Tibial nerve (tissue), 3 donors: ENCODE data around the gene SYNPO2L.
A peak's percentile ranks its signal among the peaks of the same experiment; 100 is the strongest.

Source experiments
- POLR2A ChIP-seq, 2 donors: fragments of 450-650 bp; IDR thresholded peaks; one replicate each; pipeline ENCODE4 v1.6.1; 2017; ENCODE audit warnings: antibody characterized with exemption in 2 of 2, mild to moderate bottlenecking in 2 of 2, moderate library complexity in 2 of 2
- TF ChIP-seq, protein P1 (sequence below), 5 experiments: fragments of 200-600 bp in 3 of 5; fragments of 450-650 bp in 2 of 5; sonication (generic) in 3 of 5; IDR thresholded peaks; one replicate each; pipeline ENCODE4 v1.5.1; 2016 to 2019; ENCODE audit warnings: antibody characterized with exemption in 5 of 5, mild to moderate bottlenecking in 3 of 5, moderate library complexity in 2 of 5

DNA sequence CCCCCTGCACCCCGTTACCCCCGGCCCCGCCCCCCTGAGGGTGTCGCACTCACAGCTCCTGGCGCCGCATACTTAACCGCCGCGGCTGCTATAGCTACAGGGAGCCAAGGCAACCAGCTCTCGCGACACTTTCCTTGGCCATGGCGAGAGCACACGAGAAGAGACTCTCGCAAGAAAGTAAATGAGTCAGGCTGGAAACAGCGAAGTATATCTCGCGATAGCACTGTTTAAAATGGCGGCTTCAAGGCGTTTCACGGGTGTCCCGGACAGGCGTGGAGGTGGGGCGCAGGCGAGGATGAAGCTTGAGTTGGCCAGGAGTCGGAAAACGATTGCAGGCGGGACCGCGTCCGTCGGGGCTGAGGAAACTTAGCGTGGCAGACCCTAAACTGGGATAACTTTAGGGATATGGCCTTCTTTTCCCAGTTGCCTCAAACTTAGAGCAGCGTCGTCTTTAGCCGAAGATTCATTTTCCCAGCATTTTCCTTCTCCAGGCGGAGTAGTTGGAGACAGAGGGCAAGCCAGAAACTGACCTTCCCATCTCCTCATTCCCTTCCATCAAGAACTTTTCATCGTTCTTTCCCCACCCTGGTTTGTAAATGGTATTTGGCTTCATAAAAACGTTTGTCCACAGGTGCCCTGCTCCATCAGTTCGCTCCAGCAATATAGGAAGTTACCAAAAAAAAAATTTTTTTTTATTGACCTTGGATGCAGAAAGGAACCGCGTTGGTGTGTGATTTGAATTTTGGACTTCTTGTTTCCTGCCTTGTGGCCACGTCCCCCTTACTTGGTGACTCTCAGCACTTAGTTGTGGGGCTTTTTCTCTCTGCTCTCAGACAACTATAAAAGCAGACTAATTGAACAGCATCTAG, 29.7 kb downstream of the SYNPO2L start:
- TF ChIP-seq POLR2A (IDR thresholded peaks at IDR 0.05): peak in 1 of 2 donors; percentile 63
- TF ChIP-seq, protein P1, sequence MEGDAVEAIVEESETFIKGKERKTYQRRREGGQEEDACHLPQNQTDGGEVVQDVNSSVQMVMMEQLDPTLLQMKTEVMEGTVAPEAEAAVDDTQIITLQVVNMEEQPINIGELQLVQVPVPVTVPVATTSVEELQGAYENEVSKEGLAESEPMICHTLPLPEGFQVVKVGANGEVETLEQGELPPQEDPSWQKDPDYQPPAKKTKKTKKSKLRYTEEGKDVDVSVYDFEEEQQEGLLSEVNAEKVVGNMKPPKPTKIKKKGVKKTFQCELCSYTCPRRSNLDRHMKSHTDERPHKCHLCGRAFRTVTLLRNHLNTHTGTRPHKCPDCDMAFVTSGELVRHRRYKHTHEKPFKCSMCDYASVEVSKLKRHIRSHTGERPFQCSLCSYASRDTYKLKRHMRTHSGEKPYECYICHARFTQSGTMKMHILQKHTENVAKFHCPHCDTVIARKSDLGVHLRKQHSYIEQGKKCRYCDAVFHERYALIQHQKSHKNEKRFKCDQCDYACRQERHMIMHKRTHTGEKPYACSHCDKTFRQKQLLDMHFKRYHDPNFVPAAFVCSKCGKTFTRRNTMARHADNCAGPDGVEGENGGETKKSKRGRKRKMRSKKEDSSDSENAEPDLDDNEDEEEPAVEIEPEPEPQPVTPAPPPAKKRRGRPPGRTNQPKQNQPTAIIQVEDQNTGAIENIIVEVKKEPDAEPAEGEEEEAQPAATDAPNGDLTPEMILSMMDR (IDR thresholded peaks at IDR 0.05): no peak
